ENCODE results near the gene PGBD5. TPM values are rescaled to one million over a fixed set of nuclear protein-coding genes. Genes with fewer than 3 reads are reported as not detected.

PGBD5 gene
- polyA plus RNA-seq, 1 of the 3 experiments (the other 2 are of a cell fraction) = 0.15 TPM

DNA sequence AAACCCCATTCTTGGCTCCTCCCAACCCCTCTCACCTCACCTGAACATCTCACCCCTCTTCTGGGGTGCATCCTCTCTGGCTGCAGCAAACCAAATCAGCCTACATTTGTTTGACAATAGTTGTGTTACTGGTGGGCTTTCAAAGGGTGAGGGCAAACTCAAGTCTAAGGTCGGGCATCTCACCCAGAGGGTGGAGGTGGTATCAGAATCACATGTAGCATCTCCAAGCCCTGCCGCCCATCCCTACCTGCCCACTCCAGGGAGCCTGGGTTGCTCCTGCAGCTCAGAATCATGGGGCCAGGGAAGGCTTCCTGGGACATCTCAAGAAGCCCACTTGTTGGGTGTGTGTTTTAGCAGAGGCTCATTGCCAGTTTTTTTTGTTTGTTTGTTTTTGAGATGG lies 35.8 kb downstream of the PGBD5 start (continued):
- TF ChIP-seq, protein P1, sequence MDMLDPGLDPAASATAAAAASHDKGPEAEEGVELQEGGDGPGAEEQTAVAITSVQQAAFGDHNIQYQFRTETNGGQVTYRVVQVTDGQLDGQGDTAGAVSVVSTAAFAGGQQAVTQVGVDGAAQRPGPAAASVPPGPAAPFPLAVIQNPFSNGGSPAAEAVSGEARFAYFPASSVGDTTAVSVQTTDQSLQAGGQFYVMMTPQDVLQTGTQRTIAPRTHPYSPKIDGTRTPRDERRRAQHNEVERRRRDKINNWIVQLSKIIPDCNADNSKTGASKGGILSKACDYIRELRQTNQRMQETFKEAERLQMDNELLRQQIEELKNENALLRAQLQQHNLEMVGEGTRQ (IDR thresholded peaks at IDR 0.05; ENCODE audit: borderline replicate concordance, low read depth, low read length) = no peak
- TF ChIP-seq FOSL2 (IDR thresholded peaks at IDR 0.05; ENCODE audit: borderline replicate concordance, low read depth) = no peak
- TF ChIP-seq FOXM1 (IDR thresholded peaks at IDR 0.05; ENCODE audit: low read depth) = no peak
- TF ChIP-seq TEAD4 (IDR thresholded peaks at IDR 0.05; ENCODE audit: borderline replicate concordance, insufficient read depth) = no peak
- TF ChIP-seq SIN3A (IDR thresholded peaks at IDR 0.05; ENCODE audit: borderline replicate concordance, low read depth, low read length) = no peak
- no peak for TF ChIP-seq EZH2phosphoT487 (IDR thresholded peaks at IDR 0.05; ENCODE audit: borderline replicate concordance, low read depth)
- no peak for TF ChIP-seq RAD21 (IDR thresholded peaks at IDR 0.05; ENCODE audit: low read length)
- TF ChIP-seq, protein P2, sequence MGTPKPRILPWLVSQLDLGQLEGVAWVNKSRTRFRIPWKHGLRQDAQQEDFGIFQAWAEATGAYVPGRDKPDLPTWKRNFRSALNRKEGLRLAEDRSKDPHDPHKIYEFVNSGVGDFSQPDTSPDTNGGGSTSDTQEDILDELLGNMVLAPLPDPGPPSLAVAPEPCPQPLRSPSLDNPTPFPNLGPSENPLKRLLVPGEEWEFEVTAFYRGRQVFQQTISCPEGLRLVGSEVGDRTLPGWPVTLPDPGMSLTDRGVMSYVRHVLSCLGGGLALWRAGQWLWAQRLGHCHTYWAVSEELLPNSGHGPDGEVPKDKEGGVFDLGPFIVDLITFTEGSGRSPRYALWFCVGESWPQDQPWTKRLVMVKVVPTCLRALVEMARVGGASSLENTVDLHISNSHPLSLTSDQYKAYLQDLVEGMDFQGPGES (IDR thresholded peaks at IDR 0.05; ENCODE audit: low read depth, low read length) = no peak
- no peak for TF ChIP-seq TCF12 (IDR thresholded peaks at IDR 0.05)

DNA sequence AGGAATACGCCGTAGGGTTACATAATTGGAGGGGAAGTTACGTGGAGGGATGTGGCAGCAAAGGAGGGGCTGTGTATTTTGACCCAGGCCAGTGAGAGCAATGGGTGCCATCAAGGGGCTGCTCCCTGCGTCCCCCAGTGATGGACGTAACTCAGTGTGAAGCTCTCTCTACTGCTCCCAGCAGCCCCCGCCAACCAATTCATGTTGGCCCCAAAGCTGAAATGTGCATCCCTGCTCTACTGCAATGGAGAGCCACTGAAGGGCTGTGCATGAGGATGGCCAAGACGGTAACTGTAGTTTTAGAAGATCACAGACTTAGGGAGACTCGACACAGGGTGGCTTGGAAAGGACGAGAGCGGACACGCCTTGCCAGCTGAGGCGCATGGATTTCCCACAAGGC lies 38.3 kb downstream of the PGBD5 start:
- DNase-seq = no peak
- Histone ChIP-seq H3K4me2 (no peak overlapping the region), H3K4me3 (ENCODE audit: low read depth in 2 of 2, low read length in 1 of 2) (no peak overlapping the region), H3K9ac (no peak overlapping the region), H3K36me3 (replicated peaks in 1 of 2; ENCODE audit: control insufficient read depth in 1 of 2, insufficient read depth in 2 of 2, low read length in 1 of 2) (no peaks in the 10 kb centered on the region), H3K79me2 (ENCODE audit: insufficient read depth) (no peaks in the 10 kb centered on the region), H3F3A (replicated peaks; ENCODE audit: insufficient read depth) (no peaks in the 10 kb centered on the region), H3K27me3 (ENCODE audit: insufficient read depth) (no peaks in the 10 kb centered on the region), H3K4me1 (ENCODE audit: control insufficient read depth in 1 of 2, insufficient read depth in 2 of 2, low read depth in 1 of 2, low read length in 1 of 2) (peaks cover 0 to 6% of the 10 kb centered on the region in 2 experiments; a peak in 1 of 4 replicates), H2AFZ (ENCODE audit: low read depth) (no peak overlapping the region), H4K20me1 (ENCODE audit: insufficient read depth) (no peaks in the 10 kb centered on the region), H3K9me3 (no peaks in the 10 kb centered on the region), H3K27ac (ENCODE audit: low read depth in 2 of 2, low read length in 1 of 2) (no peak overlapping the region), H3K9me2 (no peaks in the 10 kb centered on the region)
- 73% methylated on average over 12 of the region's 12 CpGs for WGBS (ENCODE audit: low lambda C conversion rate)
- no peak for TF ChIP-seq TEAD4 (IDR thresholded peaks at IDR 0.05; ENCODE audit: borderline replicate concordance, insufficient read depth)
- TF ChIP-seq MEF2A (IDR thresholded peaks at IDR 0.05; ENCODE audit: borderline replicate concordance, low read depth) = no peak
- TF ChIP-seq FOXM1 (IDR thresholded peaks at IDR 0.05; ENCODE audit: low read depth) = no peak
- ChIA-PET POLR2A (no interaction called here), CTCF (interaction anchor here (1.6 kb wide), 1 partner anchor 12 kb away, joined by 3 read pairs; no protein-coding TSS in a partner anchor)

DNA sequence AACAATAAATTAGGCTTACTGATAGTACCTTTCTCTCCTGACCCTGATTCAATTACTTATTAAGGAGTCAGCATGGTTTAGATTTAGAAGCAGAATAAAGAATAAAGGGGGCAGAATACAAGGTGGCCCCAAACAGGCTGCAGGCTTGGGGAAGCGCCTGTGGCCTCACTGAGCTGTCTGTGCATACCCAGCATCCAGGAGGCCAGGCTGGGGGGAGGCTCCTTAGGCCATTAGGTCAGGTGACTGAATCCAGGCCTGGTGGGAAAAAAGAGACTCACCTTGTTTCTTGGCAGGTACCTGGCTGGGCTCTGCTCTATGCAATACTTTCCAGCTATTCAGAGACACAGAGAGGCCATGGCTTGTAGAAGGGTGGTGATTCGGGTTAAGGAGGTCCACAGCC lies 38.8 kb downstream of the PGBD5 start:
- no peak overlapping the region for H3K4me3 ChIP-seq (ENCODE audit: low read depth in 2 of 2, low read length in 1 of 2)
- H3K9me2 ChIP-seq = no peaks in the 10 kb centered on the region
- no peaks in the 10 kb centered on the region for H3F3A ChIP-seq (replicated peaks; ENCODE audit: insufficient read depth)
- no peak overlapping the region for H3K4me2 ChIP-seq
- CTCF ChIA-PET = interaction anchor here (1.6 kb wide), 1 partner anchor 13 kb away, joined by 3 read pairs; no protein-coding TSS in a partner anchor
- H3K27me3 ChIP-seq (ENCODE audit: insufficient read depth) = no peaks in the 10 kb centered on the region
- no peak overlapping the region for H2AFZ ChIP-seq (ENCODE audit: low read depth)
- POLR2A ChIA-PET = no interaction called here
- H3K9me3 ChIP-seq = no peaks in the 10 kb centered on the region
- peaks cover 0 to 7% of the 10 kb centered on the region in 2 experiments; a peak in 1 of 4 replicates for H3K4me1 ChIP-seq (ENCODE audit: control insufficient read depth in 1 of 2, insufficient read depth in 2 of 2, low read depth in 1 of 2, low read length in 1 of 2)
- no peaks in the 10 kb centered on the region for H4K20me1 ChIP-seq (ENCODE audit: insufficient read depth)
- 17% methylated on average over 2 of the region's 2 CpGs for WGBS (ENCODE audit: low lambda C conversion rate)
- no peaks in the 10 kb centered on the region for H3K79me2 ChIP-seq (ENCODE audit: insufficient read depth)
- no peak overlapping the region for H3K9ac ChIP-seq
- no peak overlapping the region for H3K27ac ChIP-seq (ENCODE audit: low read depth in 2 of 2, low read length in 1 of 2)
- TF ChIP-seq, protein P3, sequence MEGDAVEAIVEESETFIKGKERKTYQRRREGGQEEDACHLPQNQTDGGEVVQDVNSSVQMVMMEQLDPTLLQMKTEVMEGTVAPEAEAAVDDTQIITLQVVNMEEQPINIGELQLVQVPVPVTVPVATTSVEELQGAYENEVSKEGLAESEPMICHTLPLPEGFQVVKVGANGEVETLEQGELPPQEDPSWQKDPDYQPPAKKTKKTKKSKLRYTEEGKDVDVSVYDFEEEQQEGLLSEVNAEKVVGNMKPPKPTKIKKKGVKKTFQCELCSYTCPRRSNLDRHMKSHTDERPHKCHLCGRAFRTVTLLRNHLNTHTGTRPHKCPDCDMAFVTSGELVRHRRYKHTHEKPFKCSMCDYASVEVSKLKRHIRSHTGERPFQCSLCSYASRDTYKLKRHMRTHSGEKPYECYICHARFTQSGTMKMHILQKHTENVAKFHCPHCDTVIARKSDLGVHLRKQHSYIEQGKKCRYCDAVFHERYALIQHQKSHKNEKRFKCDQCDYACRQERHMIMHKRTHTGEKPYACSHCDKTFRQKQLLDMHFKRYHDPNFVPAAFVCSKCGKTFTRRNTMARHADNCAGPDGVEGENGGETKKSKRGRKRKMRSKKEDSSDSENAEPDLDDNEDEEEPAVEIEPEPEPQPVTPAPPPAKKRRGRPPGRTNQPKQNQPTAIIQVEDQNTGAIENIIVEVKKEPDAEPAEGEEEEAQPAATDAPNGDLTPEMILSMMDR (IDR thresholded peaks at IDR 0.05) = no peak
- TF ChIP-seq FOXM1 (IDR thresholded peaks at IDR 0.05; ENCODE audit: low read depth) = no peak
- TF ChIP-seq, protein P1 (IDR thresholded peaks at IDR 0.05; ENCODE audit: borderline replicate concordance, low read depth, low read length) = no peak
- TF ChIP-seq POLR2AphosphoS5 (IDR thresholded peaks at IDR 0.05; ENCODE audit: low read depth, low read length) = no peak
- no peak for TF ChIP-seq SMC3 (IDR thresholded peaks at IDR 0.05; ENCODE audit: low read depth, low read length)
- no peak for TF ChIP-seq MEF2A (IDR thresholded peaks at IDR 0.05; ENCODE audit: borderline replicate concordance, low read depth)
- no peak for TF ChIP-seq FOXJ3 (CRISPR knock-in tag; IDR thresholded peaks at IDR 0.05)
- TF ChIP-seq MXI1 (IDR thresholded peaks at IDR 0.05; ENCODE audit: low read depth, low read length) = no peak
- TF ChIP-seq, protein P4, sequence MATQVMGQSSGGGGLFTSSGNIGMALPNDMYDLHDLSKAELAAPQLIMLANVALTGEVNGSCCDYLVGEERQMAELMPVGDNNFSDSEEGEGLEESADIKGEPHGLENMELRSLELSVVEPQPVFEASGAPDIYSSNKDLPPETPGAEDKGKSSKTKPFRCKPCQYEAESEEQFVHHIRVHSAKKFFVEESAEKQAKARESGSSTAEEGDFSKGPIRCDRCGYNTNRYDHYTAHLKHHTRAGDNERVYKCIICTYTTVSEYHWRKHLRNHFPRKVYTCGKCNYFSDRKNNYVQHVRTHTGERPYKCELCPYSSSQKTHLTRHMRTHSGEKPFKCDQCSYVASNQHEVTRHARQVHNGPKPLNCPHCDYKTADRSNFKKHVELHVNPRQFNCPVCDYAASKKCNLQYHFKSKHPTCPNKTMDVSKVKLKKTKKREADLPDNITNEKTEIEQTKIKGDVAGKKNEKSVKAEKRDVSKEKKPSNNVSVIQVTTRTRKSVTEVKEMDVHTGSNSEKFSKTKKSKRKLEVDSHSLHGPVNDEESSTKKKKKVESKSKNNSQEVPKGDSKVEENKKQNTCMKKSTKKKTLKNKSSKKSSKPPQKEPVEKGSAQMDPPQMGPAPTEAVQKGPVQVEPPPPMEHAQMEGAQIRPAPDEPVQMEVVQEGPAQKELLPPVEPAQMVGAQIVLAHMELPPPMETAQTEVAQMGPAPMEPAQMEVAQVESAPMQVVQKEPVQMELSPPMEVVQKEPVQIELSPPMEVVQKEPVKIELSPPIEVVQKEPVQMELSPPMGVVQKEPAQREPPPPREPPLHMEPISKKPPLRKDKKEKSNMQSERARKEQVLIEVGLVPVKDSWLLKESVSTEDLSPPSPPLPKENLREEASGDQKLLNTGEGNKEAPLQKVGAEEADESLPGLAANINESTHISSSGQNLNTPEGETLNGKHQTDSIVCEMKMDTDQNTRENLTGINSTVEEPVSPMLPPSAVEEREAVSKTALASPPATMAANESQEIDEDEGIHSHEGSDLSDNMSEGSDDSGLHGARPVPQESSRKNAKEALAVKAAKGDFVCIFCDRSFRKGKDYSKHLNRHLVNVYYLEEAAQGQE (IDR thresholded peaks at IDR 0.05; ENCODE audit: low read depth, low read length) = no peak
- no peaks in the 10 kb centered on the region for H3K36me3 ChIP-seq (replicated peaks in 1 of 2; ENCODE audit: control insufficient read depth in 1 of 2, insufficient read depth in 2 of 2, low read length in 1 of 2)
- DNase-seq = no peak

All from SK-N-SH (cell line).